ENCODE measurements around the gene PTPRD. TPM values are rescaled to one million over a fixed set of nuclear protein-coding genes. Genes with fewer than 3 reads are reported as not detected.
"Not testable (repeated sequence)": the region's sequence is repeated elsewhere in the genome, so short reads cannot be mapped to it uniquely, and the experiment has no call there.

The PTPRD gene
- total RNA-seq, 4 donors from 2014 or later, result 19.6 to 78.9 (median 45.6) TPM

DNA sequence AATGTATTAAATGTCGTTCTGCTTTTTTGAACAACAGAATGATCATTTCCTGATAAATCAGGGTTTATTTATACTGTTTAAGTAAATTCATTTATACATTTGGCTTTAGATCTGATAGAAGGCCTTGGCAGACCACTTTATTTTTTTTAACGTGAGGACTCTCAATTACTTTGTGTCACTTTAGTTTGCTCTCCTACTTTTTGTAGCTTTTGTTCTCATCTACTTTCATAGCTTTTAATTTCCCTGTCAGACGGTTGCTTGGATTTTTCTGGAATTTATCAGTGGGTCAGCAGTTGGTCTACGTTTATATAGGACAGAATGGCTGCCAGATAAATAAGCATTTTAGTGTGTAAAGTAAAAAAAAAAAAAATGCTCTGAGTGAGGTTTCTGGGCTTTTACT, 1910.9 kb downstream of the PTPRD start:
- DNase-seq, result no peak
- intact Hi-C loops (cut with DNase I), result no loop called here
- 31 to 40% methylated on average over 4 of the region's 4 CpGs for WGBS, 2 donors
- Histone ChIP-seq H3K4me3 (replicated peaks in 1 of 3) (no peak overlapping the region), H3K36me3 (no peaks in the 10 kb centered on the region), H3K9me3 (no peaks in the 10 kb centered on the region), H3K27ac (no peak overlapping the region), H3K4me1 (no peaks in the 10 kb centered on the region), H3K27me3 (no peaks in the 10 kb centered on the region)
- TF ChIP-seq POLR2A (IDR thresholded peaks at IDR 0.05) (no peak), CTCF (IDR thresholded peaks at IDR 0.05) (no peak)

DNA sequence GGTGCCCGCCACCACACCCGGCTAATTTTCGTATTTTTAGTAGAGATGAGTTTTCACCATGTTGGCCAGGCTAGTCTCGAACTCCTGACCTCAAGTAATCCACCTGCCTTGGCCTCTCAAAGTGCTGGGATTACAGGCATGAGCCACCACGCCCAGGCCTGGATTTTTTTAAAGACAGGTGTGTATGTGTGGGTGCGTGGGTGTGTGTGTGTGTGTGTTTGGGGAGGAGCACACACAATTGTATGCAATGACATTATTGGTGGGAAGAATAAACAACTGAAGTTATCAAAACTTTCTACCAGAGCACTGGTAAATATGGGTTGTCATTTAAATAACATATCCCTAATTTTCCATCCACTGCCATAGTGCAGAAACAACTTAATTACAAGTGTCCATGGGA, 1915.2 kb downstream of the PTPRD start:
- intact Hi-C loops (cut with DNase I); H3K4me3 ChIP-seq (replicated peaks in 1 of 3); DNase-seq; H3K27me3 ChIP-seq; H3K36me3 ChIP-seq; H3K4me1 ChIP-seq; H3K9me3 ChIP-seq; H3K27ac ChIP-seq: not testable (repeated sequence)
- WGBS, 2 donors, result 93% methylated on average over 6 of the region's 6 CpGs

- DNase-seq, result no peak
- Histone ChIP-seq H3K27me3 (no peaks in the 10 kb centered on the region), H3K4me1 (no peaks in the 10 kb centered on the region), H3K36me3 (no peaks in the 10 kb centered on the region), H3K4me3 (replicated peaks in 1 of 3) (no peak overlapping the region), H3K9me3 (no peaks in the 10 kb centered on the region), H3K27ac (no peak overlapping the region)
- intact Hi-C loops (cut with DNase I), result no loop called here
- no peak for TF ChIP-seq CTCF (IDR thresholded peaks at IDR 0.05)
- no peak for TF ChIP-seq POLR2A (IDR thresholded peaks at IDR 0.05)
- 89 to 90% methylated on average over 6 of the region's 6 CpGs for WGBS, 2 donors
Observed at GRCh38 chr9:8696516-8696915, 1916.3 kb downstream of the PTPRD start.

- WGBS, 2 donors, result 75 to 85% methylated on average over 4 of the region's 4 CpGs
Observed at GRCh38 chr9:8694983-8695588, 1917.7 kb downstream of the PTPRD start.

DNA sequence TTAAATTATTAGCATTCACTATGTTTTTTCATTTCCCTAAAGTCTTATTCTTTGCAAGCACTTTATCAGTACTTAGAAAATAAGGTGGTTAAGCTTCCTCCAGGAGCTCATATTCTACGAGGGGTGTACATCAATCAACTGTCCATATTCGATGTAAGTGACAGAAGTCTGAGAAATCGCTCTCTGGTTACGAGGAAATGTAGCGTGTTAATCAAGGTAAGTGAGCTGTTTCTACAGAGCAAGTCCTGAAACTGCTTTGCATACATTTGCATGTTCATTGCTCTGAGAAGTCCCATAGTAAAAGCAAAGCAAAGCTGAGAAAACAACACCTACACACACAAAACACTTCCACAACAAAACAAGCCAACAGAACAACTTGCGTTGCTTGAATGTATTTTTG, 1919.3 kb downstream of the PTPRD start:
- no peaks in the 10 kb centered on the region for H3K9me3 ChIP-seq
- H3K27ac ChIP-seq, result no peak overlapping the region
- no peaks in the 10 kb centered on the region for H3K27me3 ChIP-seq
- TF ChIP-seq CTCF (IDR thresholded peaks at IDR 0.05) (no peak), POLR2A (IDR thresholded peaks at IDR 0.05) (no peak)
- no peak for DNase-seq
- H3K4me3 ChIP-seq (replicated peaks in 1 of 3), result no peak overlapping the region
- WGBS, 2 donors, result 88% methylated on average over 6 of the region's 6 CpGs
- no peaks in the 10 kb centered on the region for H3K4me1 ChIP-seq
- intact Hi-C loops (cut with DNase I), result no loop called here
- no peaks in the 10 kb centered on the region for H3K36me3 ChIP-seq

More at GRCh38 chr9:8694983-8695588, 1917.7 kb downstream of the PTPRD start:
- Histone ChIP-seq H3K36me3 (no peaks in the 10 kb centered on the region), H3K27me3 (no peaks in the 10 kb centered on the region), H3K9me3 (no peaks in the 10 kb centered on the region), H3K4me1 (no peaks in the 10 kb centered on the region), H3K4me3 (replicated peaks in 1 of 3) (no peak overlapping the region), H3K27ac (no peak overlapping the region)
- DNase-seq, result no peak
- TF ChIP-seq CTCF (IDR thresholded peaks at IDR 0.05), result no peak
- TF ChIP-seq POLR2A (IDR thresholded peaks at IDR 0.05), result no peak
- intact Hi-C loops (cut with DNase I), result no loop called here

DNA sequence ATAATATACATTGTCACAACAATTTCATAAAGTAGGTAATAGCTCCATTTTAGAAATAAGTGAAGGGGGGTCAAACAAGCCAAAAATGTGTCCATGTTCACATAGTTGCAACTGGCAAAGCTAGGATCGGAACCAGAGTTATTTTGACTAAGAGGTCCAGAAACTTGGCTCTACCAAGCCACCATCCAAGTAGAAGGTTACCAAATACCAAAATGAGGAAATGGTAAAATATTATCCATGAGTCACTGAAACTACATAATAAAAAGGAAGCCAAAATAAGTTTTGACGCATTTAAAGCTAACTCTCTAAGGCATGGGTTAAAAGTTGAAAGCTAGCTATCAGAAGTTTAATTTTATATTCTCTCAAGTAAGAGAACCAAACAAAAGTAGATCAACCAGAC, 1926.3 kb downstream of the PTPRD start:
- WGBS, 2 donors, result 80 to 90% methylated on average over 2 of the region's 2 CpGs
- DNase-seq, result no peak
- TF ChIP-seq CTCF (IDR thresholded peaks at IDR 0.05) (no peak), POLR2A (IDR thresholded peaks at IDR 0.05) (no peak)
- no peak overlapping the region for H3K4me3 ChIP-seq (replicated peaks in 1 of 3)
- no peaks in the 10 kb centered on the region for H3K36me3 ChIP-seq
- no peaks in the 10 kb centered on the region for H3K27me3 ChIP-seq
- no peaks in the 10 kb centered on the region for H3K4me1 ChIP-seq
- intact Hi-C loops (cut with DNase I), result no loop called here
- H3K9me3 ChIP-seq, result no peaks in the 10 kb centered on the region
- H3K27ac ChIP-seq, result no peak overlapping the region

Data from thyroid gland (tissue), 4 donors.